ENCODE data around the gene HSPH1.
"Not testable (repeated sequence)": the region's sequence is repeated elsewhere in the genome, so short reads cannot be mapped to it uniquely, and the experiment has no call there.

The HSPH1 gene

GRCh38 chr13:31124204-31124603 is 37.5 kb downstream of the HSPH1 start:
- DNase-seq, result no peak

- DNase-seq, result no peak
Measured at GRCh38 chr13:31122544-31123260, 39.0 kb downstream of the HSPH1 start.

DNA sequence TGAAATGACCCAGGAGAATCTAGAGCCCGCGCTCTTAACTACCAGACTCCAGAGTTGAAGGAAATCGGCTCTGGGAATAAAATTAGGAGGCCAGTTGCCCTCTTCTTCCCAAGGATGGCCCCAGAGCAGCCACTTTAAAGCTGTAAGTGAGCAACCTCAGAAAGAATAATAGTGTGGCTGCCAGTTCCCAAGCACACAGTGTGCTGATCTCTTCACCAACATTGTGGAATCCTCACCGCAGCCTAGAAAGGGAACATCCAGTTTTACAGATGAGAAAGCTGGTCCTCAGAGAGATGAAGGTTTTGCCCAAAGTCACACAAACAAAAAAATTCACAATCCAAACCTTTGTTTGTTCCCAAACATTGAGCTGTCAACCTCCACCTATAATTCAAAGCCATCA is 39.6 kb downstream of the HSPH1 start:
- no peak for DNase-seq

DNA sequence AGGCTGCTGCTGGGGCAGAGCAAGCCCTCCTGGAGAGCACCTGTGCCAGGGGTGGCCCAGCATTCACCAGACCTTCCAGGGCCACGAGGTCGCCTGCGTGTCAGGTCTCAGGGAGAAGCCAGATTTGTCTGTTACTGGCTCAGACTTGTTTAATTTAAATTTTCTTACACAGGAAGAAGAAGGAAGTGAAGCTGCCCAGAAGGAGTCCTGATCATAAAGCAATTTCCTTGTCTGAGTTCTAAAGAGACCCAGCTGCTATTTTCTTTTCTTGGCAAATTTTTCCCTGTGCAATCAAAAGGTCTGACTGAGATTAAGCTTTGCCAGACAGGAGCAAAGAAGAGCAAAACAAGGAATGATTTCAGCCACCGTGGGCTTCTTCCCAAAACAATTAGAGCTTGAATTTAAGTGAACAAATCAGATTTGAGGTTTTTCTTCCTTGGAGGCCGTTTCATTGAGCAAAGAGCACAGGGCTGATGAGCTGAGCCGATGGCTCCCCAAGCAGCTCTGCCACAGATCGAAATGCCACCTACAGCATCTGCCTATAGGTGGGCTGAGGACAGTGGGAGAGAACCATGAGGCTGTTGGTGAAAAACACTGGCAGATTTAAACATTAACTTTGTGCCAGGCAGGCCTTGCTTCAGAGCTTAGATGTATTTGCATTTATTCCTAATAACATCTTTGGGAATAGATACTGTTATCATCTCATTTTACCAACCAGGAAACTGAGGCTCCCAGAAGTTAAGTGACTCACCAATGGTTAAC is 40.1 kb downstream of the HSPH1 start:
- no peak for DNase-seq

- DNase-seq, result no peak
Measured at GRCh38 chr13:31119966-31120700, 41.6 kb downstream of the HSPH1 start.

DNA sequence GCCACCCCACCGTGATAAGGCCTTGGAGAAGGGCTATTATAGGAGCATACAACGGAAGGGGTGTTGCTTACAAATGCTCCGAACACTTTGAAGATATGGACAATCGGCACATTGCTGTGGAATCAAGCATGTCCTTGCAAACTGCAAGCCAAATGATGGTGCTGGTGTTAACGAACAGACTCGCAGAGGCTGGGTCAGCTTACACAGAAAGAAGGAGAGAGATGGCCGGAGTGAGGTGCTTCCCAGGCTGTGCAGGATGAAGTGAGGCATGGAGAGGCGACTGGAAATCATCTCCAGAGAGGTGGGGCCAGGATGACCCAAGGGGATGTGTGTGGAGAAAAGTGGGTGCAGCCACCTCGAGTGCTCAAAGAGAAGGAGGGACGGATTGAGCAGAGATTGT is 42.2 kb downstream of the HSPH1 start:
- no peak for DNase-seq

- DNase-seq, result no peak
Measured at GRCh38 chr13:31116224-31116623, 45.5 kb downstream of the HSPH1 start.

- DNase-seq, result no peak
Measured at GRCh38 chr13:31115616-31116015, 46.1 kb downstream of the HSPH1 start.

GRCh38 chr13:31114641-31115040 is 47.1 kb downstream of the HSPH1 start:
- no peak for DNase-seq

DNA sequence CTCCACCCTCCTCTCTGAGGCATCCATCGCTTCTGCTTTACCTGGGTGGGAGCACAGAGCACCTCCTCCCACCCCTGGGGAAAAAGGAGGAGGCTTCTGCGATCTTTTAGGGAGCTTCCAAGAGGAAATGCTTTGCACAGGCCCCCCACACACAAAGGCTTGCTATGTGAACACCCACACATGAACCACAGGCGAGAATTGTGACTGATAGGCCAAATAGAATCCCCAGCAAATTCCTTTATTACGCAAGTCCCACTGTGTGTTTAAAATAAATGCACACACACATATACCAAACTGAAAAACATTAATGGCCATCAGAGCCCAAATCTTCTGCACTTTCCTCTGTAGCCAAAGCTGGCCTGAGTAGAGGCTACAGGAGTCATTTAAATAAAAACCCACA is 50.6 kb downstream of the HSPH1 start:
- DNase-seq, result no peak

DNA sequence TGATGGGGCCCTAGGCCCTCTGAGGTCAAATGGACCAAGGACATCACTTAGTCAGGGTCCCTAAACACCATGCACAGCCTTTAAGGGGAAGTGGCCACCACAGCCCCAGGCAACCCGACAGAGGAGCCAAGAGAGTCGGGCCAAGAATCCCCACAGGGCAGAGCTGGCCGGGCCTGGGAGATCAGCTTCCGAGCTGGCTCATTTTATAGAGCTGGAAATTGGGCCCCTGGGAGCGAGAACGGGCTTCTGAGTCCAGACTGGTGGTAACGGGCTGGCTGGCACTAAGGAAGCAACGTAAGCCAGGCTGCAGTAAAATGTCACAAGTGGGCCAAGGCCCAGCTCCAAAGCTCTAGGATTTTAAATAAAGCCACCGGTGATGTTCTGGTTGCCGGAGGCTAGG is 51.1 kb downstream of the HSPH1 start:
- no peak for DNase-seq

DNA sequence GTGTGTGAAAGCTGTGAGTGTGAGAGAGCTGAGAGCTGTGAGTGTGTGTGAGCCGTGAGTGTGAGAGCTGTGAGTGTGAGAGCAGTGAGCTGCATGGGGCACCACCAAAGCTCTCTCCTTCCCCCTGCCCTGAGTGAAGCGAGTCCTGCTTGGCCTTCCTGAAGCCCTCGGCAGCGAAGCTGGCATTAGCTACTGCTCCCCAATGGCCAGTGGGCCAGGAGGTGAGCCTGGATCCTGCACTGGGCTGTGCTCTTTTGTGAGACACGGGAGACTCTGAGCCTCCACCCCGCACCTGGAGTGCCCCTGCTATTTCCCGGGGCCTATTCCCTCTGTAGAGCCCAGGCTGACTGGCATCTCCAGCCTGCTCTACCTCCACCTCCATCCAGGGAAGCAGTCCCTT is 51.5 kb downstream of the HSPH1 start:
- no peak for DNase-seq

DNA sequence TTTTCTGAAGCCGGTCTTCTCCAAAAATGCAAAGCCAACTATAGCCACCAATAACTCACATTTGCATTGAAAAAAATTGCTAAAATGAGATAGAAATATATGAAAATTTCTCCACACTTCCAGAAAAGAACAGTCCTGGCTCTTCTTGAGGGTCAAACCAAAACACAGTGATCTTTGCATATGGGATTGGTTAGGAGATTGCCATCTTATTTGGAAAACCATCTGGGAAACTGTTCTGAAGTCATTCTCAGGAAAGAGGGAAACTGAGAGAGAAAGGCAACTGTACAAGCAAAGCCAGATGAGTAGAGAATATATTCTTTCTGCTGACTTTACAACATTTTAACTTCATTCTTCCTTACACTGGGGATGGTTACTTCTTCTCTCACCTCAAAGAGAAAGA is 54.6 kb downstream of the HSPH1 start:
- no peak for DNase-seq

DNA sequence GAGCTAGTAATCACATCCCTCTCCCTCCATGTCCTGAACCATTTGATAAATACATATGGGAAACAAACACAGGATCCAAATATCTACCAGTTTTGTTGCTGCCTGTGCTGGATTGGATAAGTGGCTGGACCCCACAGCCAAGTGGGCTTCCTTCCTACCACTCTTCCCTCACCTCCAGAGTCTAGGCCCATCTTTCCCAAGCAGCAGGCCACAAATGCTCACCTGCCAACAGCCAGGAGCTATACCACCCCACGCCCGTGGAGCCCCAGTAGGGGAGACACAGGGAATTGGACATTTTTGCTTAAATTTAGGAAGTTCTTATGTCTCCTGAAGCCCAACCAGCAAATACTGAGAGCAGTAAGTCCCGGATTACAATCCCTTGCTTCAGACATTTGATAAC is 55.8 kb downstream of the HSPH1 start:
- no peak for DNase-seq

DNA sequence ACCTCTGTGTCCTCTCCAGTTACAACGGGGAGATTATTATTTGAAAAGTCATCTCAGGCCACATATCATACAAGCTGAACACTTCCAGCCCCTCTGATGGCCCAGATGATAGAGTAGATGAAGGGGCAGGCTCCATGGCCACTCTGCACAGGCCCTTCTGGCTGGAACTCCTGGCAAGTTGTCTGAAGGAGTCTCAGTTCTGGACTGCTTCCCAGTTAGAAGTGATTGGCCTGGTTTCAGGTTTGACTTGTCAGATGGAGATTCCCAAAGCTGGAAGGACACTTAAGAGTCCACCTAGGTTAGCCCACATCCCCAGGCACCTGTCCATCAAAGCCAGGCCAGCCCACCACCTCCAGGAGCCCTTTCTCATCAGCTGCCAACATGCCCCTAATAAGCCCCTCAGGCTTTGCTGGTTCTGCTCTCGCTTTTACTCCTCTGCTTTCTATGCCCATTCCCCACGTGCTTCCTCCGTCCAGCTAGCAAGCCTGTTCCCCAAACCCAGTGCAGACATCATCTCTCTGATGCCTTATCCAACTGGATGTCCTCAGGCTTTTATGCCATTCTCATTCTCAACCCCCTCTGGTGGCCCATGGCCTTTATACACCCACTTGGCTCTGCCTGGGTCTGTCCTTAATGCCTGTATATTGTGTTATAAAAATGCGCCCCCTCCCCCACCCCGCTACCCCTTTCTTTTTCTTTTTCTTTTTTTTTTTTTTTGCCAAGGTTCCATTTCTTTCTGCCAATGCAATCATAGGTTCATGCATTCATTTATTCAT is 56.5 kb downstream of the HSPH1 start:
- DNase-seq, result no peak

GRCh38 chr13:31102905-31103304 is 58.8 kb downstream of the HSPH1 start:
- no peak for DNase-seq

- DNase-seq, result no peak
Measured at GRCh38 chr13:31101472-31102170, 60.1 kb downstream of the HSPH1 start.

- DNase-seq, result no peak
Measured at GRCh38 chr13:31100721-31101120, 61.0 kb downstream of the HSPH1 start.

DNA sequence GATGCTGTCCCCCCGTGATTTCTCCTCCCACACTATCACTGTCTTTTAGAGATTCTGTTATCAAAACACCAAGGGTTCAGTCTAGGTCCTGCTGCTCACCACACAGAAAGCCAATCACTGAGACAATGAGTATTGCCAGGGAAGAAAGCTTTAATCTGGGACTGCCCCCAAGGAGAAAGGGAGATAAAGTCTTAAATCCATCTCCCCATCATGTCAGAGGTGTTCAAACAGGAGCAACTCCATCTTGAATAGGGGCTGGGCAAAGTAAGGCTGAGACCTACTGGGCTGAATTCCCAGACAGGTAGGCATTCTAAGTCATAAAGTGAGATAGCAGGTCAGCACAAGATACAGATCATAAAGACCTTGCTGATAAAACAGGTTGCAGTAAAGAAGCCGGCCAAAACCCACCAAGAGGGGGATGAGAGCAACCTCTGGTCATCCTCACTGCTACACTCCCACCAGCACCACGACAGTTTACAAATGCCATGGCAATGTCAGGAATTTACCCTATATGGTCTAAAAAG is 63.7 kb downstream of the HSPH1 start:
- not testable (repeated sequence) for DNase-seq

GRCh38 chr13:31096654-31097302 is 64.9 kb downstream of the HSPH1 start:
- DNase-seq, result no peak

- no peak for DNase-seq
Measured at GRCh38 chr13:31094331-31095015, 67.2 kb downstream of the HSPH1 start.
